VCaP (cell line): ENCODE results near the gene SPG7.

ENCODE experiments used
- H3K27ac ChIP-seq: fragments of 450-650 bp; 2 replicates; pipeline ENCODE4 v1.5.1; 2017
- CTCF ChIP-seq: fragments of 450-650 bp; conservative IDR thresholded peaks from 2 replicates; pipeline ENCODE4 v1.5.1; 2017; ENCODE audit warnings: mild to moderate bottlenecking, moderate library complexity

The SPG7 gene

GRCh38 chr16:89498839-89499238 is 9.4 kb upstream of the SPG7 start:
- no peak overlapping the region for H3K27ac ChIP-seq
- no peak for TF ChIP-seq CTCF

- no peak for TF ChIP-seq CTCF
- H3K27ac ChIP-seq: no peak overlapping the region
Observed at GRCh38 chr16:89499767-89500166, 8.4 kb upstream of the SPG7 start.

- no peak overlapping the region for H3K27ac ChIP-seq
- TF ChIP-seq CTCF: no peak
Observed at GRCh38 chr16:89502081-89502843, 5.9 kb upstream of the SPG7 start.

GRCh38 chr16:89504091-89504490 is 4.1 kb upstream of the SPG7 start:
- no peak overlapping the region for H3K27ac ChIP-seq
- TF ChIP-seq CTCF: no peak

GRCh38 chr16:89505204-89506112 is 2.7 kb upstream of the SPG7 start:
- TF ChIP-seq CTCF: no peak
- no peak overlapping the region for H3K27ac ChIP-seq

GRCh38 chr16:89506113-89506504 is 2.1 kb upstream of the SPG7 start:
- H3K27ac ChIP-seq: no peak overlapping the region
- no peak for TF ChIP-seq CTCF

- no peak for TF ChIP-seq CTCF
- H3K27ac ChIP-seq: no peak overlapping the region
Observed at GRCh38 chr16:89506791-89507191, 1.4 kb upstream of the SPG7 start.
